Nephron progenitor cell (in vitro differentiated cells): ENCODE data around the gene CACNA1S.

Experiments used
- DNase-seq: peaks from one replicate; pipeline ENCODE4 v3.0.0; 2021
- H3K27ac Mint-ChIP-seq: 2 replicates; pipeline ENCODE4 v1.8.0; 2021; ENCODE audit warnings: mild to moderate bottlenecking, moderate library complexity, mixed read lengths
- H3K27me3 Mint-ChIP-seq: 2 replicates; pipeline ENCODE4 v1.8.0; 2021; ENCODE audit warnings: mild to moderate bottlenecking, low read depth, mixed read lengths; ENCODE audit not compliant: poor library complexity
- H3K36me3 Mint-ChIP-seq: 2 replicates; pipeline ENCODE4 v1.8.0; 2021; ENCODE audit warnings: low read depth, mixed read lengths
- H3K4me1 Mint-ChIP-seq: 2 replicates; pipeline ENCODE4 v1.8.0; 2021; ENCODE audit warnings: mixed read lengths
- H3K4me3 Mint-ChIP-seq: 2 replicates; pipeline ENCODE4 v1.8.0; 2021; ENCODE audit warnings: mild to moderate bottlenecking, moderate library complexity, mixed read lengths
- H3K9me3 Mint-ChIP-seq: 2 replicates; pipeline ENCODE4 v1.8.0; 2021; ENCODE audit warnings: mild to moderate bottlenecking, moderate library complexity, mixed read lengths
- TF ChIP-seq, protein P1 (sequence below): fragments of 200-600 bp; sonication (generic); IDR thresholded peaks from 2 replicates; pipeline ENCODE4 v1.5.0; 2021; ENCODE audit warnings: antibody characterized with exemption

Gene CACNA1S

GRCh38 chr1:201112173-201112731, at the start of gene CACNA1S:
Gene CACNA1S, minus strand, starts transcription at chr1:201112426. Its CDS starts 87 bp downstream, at chr1:201112339.
- H3K27me3 Mint-ChIP-seq: peaks cover 54% of the 10 kb centered on the region
- no peak within 1 kb of the TSS for H3K4me3 Mint-ChIP-seq
- no peaks in the 10 kb centered on the region for H3K9me3 Mint-ChIP-seq
- H3K36me3 Mint-ChIP-seq: no peaks in the 10 kb centered on the region
- peaks cover 18% of the 10 kb centered on the region for H3K4me1 Mint-ChIP-seq
- H3K27ac Mint-ChIP-seq: no peak within 1 kb of the TSS
- TF ChIP-seq, protein P1, sequence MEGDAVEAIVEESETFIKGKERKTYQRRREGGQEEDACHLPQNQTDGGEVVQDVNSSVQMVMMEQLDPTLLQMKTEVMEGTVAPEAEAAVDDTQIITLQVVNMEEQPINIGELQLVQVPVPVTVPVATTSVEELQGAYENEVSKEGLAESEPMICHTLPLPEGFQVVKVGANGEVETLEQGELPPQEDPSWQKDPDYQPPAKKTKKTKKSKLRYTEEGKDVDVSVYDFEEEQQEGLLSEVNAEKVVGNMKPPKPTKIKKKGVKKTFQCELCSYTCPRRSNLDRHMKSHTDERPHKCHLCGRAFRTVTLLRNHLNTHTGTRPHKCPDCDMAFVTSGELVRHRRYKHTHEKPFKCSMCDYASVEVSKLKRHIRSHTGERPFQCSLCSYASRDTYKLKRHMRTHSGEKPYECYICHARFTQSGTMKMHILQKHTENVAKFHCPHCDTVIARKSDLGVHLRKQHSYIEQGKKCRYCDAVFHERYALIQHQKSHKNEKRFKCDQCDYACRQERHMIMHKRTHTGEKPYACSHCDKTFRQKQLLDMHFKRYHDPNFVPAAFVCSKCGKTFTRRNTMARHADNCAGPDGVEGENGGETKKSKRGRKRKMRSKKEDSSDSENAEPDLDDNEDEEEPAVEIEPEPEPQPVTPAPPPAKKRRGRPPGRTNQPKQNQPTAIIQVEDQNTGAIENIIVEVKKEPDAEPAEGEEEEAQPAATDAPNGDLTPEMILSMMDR: no peak
- DNase-seq: no peak

- Mint-ChIP-seq H3K4me3 (no peak overlapping the region), H3K36me3 (no peaks in the 10 kb centered on the region), H3K27ac (no peak overlapping the region), H3K27me3 (peaks cover 13% of the 10 kb centered on the region), H3K9me3 (no peaks in the 10 kb centered on the region), H3K4me1 (peaks cover 14% of the 10 kb centered on the region)
- TF ChIP-seq, protein P1: no peak
- no peak for DNase-seq
Observed at GRCh38 chr1:201157949-201158348, 45.7 kb upstream of the CACNA1S start.

GRCh38 chr1:201156819-201157218, 44.6 kb upstream of the CACNA1S start:
- H3K27ac Mint-ChIP-seq: no peak overlapping the region
- H3K4me3 Mint-ChIP-seq: no peak overlapping the region
- no peaks in the 10 kb centered on the region for H3K9me3 Mint-ChIP-seq
- peaks cover 13% of the 10 kb centered on the region for H3K27me3 Mint-ChIP-seq
- TF ChIP-seq, protein P1: no peak
- H3K36me3 Mint-ChIP-seq: peaks cover 1% of the 10 kb centered on the region
- peaks cover 25% of the 10 kb centered on the region for H3K4me1 Mint-ChIP-seq
- no peak for DNase-seq

GRCh38 chr1:201156346-201156745, 44.1 kb upstream of the CACNA1S start:
- H3K9me3 Mint-ChIP-seq: no peaks in the 10 kb centered on the region
- H3K27ac Mint-ChIP-seq: no peak overlapping the region
- H3K36me3 Mint-ChIP-seq: peaks cover 6% of the 10 kb centered on the region
- TF ChIP-seq, protein P1: no peak
- H3K27me3 Mint-ChIP-seq: peaks cover 13% of the 10 kb centered on the region
- DNase-seq: no peak
- no peak overlapping the region for H3K4me3 Mint-ChIP-seq
- H3K4me1 Mint-ChIP-seq: peaks cover 26% of the 10 kb centered on the region

DNA sequence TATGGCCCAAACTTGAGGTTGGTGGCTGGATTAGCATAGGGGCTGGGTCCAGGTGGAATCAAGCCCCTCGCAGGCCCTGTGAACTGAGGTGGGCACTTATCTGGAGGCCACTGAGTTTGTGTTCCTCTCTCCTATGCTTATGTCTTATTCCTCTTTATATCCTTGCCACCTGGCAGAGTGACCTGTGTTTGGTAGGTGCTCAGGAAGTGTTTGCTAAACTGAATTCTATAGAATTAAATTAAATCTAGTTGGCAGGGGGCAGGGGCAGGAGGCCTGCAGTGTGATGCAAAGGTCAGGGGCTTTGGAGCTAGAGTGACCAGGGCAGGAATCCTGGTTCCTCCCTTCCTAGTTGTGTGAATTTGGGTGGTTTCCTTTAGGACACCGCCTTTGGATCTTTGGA, 43.1 kb upstream of the CACNA1S start:
- Mint-ChIP-seq H3K4me1 (peaks cover 26% of the 10 kb centered on the region), H3K36me3 (peaks cover 13% of the 10 kb centered on the region), H3K27me3 (peaks cover 13% of the 10 kb centered on the region), H3K27ac (no peak overlapping the region), H3K4me3 (no peak overlapping the region), H3K9me3 (no peaks in the 10 kb centered on the region)
- no peak for DNase-seq
- TF ChIP-seq, protein P1: no peak
